GM18868 (cell line): Measurements from ENCODE around the gene RAB31.
"Not testable (repeated sequence)": the region's sequence is repeated elsewhere in the genome, so short reads cannot be mapped to it uniquely, and the experiment has no call there.

Experiments
- ATAC-seq: cut with Tn5 transposase; IDR thresholded peaks from one replicate; pipeline ENCODE4 v1.9.1; 2021; ENCODE audit warnings: mild to moderate bottlenecking, moderate library complexity; ENCODE audit not compliant: unreplicated experiment

The RAB31 gene

GRCh38 chr18:9757827-9758621 is 49.9 kb downstream of the RAB31 start:
- no peak for ATAC-seq

GRCh38 chr18:9758624-9759075 is 50.5 kb downstream of the RAB31 start:
- no peak for ATAC-seq

DNA sequence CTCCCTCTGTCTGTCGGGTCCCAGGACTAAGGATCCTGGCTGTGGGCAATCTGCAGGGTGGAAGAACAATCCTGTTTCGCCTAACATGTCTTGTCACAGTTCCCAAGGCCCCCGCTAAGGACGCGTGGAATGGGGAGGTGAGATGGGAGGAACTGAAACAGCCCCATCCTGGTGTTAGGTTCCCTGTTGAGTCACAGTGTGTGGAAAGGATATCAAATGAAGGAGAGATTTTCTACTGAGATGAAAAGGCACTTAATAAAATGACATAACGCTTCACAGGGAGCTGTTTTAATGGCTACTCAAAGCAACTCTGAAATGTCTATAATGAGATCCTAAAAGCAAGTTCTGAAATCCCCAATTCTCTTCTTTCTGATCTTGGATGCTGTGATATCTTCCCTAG is 52.5 kb downstream of the RAB31 start:
- ATAC-seq, result no peak

DNA sequence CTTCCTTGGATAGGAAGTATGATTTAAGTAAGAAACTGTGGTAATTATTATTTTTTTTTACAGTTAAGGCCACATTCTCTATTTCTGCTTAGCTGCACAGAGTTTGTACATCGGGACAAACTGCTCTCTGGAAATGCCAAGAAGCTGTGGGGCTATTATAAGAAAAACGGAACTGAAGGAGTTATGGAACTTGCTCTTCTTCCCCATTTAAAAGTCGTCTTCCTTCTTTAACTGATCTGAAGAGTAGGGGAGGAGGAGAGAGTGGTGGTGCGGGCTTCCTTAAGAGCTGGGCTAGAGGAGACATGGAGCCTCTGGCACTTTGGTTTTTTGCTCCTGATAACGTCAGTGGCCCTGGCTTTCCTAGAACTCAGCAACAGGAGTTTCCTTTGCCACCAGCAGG is 54.4 kb downstream of the RAB31 start:
- no peak for ATAC-seq

DNA sequence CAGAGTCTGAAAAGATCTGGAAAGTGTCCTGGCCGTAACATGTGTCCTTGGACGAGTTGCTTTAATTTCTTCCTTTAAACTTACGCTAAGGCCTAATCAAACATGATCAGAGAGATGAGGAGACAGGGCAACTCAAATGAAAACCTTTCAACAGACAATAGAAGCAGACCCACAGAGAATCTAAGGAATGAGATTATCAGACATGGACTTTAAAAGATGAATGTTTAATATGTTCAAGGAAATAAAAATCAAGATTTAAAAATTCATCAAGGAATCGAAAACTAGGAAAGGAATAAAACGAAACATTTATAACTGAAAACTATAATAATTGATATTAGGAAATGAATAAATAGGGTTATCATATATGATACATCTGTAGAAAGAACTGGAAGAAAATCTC is 55.1 kb downstream of the RAB31 start:
- no peak for ATAC-seq

DNA sequence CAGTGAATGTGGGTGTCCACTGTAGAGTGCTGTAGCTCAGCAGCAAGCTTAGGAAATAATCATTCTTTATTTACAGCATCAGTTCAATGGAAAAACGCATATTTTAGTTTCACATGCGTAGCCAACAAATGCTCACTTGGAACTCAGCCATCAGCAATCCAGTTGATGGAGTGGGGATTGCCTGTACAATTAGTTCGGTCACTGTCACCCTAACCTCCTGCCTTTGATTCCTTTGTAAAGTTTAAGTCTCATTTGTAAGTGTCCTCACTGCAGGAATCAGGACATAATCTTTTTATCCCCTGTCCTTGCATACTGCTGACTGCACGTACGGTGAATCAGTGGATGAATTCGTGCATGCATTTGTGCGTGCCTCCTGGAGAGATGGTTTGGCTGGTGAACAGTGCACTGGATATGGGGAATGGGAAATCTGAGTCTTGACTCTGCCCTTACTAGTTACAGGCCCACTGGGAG is 55.9 kb downstream of the RAB31 start:
- ATAC-seq, result no peak

GRCh38 chr18:9765501-9765900 is 57.4 kb downstream of the RAB31 start:
- ATAC-seq, result no peak

- ATAC-seq, result no peak
Observed at GRCh38 chr18:9766076-9766481, 58.0 kb downstream of the RAB31 start.

GRCh38 chr18:9766740-9767139 is 58.6 kb downstream of the RAB31 start:
- ATAC-seq, result no peak

GRCh38 chr18:9768071-9768691 is 60.1 kb downstream of the RAB31 start:
- not testable (repeated sequence) for ATAC-seq

DNA sequence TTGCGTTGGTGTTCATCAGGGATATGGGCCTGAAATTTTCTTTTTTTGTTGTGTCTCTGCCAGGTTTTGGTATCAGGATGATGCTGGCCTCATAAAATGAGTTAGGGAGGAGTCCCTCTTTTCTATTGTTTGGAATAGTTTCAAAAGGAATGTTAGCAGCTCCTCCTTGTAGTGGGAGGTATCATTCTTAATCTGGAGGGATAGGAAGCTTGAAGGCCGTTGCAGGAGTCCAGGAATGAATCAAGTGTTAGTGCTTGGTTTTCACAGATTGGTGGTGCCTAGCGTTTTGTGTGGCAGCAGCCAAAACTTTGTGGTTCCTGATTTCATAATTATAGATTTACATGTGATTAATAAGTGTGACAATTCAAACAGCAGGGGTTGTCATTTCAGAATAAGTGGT is 62.0 kb downstream of the RAB31 start:
- ATAC-seq, result not testable (repeated sequence)

- ATAC-seq, result peak; percentile 74
Observed at GRCh38 chr18:9771261-9771976, 63.3 kb downstream of the RAB31 start.

DNA sequence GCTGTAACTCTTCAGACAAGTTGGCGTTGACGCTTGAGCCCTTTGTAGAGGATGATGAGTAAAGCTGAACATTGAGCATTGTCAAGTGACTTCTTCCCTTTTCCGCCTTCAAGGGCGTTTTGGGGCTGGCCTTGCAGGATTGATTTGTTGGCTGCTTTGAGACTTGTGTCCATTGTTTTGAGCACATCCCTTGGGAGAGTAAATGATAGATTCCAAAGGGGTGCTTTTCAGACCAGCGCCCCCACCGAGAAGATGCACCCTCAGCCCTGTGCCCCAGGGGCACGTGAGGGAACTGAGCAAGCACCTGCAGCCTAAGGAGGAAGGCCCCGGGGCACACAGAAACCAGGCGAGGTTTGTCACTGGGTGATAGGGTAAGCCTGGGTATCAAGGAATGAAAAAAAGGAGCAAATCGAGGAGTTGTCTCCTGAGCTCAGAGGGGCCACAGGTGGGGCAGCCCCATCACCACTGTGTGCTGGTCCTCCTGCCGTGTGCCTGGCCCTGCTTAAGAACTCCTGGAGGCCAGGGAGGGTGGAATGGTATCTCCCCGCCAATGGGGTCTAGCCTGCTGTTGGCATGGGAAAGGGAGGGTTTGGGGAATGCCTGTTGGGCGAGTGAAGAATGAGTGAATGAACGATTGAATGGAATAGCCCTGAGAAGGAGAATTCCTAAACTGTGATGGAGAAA is 64.0 kb downstream of the RAB31 start:
- ATAC-seq, result no peak

DNA sequence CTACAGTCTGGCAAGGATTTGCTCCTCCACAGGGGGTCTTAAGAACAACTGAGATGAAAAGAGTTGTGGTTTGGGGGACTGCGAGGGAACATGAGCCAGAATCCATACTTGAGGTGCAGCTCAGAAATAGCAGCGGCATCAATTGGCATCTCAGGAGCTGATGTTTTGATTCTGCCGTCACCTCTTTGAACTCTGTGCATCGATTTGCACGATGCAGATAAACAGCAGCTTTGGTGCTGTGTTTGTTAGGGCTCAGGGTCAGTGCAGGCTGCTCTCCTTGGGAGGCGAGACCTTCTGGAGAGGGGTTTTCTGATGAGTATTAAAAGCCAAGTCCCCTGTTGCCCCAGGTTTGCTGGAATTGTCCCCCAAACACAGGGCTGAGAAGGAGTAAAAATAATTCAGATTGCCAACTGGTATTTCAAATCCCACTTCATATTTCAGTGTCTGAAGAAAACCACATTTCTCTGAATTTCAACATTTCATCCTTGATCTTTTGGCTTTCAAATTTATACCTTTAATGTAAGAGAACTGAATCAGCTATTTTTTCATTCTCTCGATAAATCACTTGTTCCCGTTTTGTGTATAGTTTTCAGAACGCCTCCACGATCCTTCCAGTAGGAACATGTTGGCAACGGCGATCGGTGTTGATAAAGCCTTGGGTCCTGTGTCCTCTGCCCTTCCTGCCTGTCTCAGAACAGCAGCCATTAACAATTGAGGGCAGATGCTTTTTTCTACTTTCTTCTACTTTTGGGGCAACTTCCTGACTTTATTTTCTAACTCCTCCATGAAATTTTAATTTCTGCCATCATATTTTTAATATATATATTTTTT is 65.0 kb downstream of the RAB31 start:
- ATAC-seq, result no peak

DNA sequence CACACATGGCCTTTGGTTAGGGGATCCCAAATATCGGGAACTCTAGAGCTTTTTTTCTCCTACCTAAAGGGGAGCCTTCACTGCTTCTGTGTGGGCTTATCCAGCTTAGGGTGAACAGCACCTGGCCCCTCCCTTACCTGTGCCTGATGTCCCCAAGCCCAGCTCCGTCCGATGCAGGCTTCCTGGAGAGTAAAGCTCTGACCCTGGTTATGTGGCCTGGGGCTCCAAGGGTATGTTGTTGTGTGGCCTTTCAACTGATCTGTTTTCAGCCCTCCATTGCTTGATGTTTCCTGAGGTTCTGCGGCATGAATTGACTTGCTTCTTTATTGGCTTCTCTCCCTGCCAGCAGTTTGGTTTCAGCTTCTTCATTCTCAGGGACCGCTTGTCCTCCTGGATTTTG is 66.0 kb downstream of the RAB31 start:
- ATAC-seq, result no peak

- no peak for ATAC-seq
Observed at GRCh38 chr18:9775178-9775577, 67.1 kb downstream of the RAB31 start.

- ATAC-seq, result no peak
Observed at GRCh38 chr18:9779630-9780029, 71.5 kb downstream of the RAB31 start.

- no peak for ATAC-seq
Observed at GRCh38 chr18:9782073-9782857, 74.2 kb downstream of the RAB31 start.

GRCh38 chr18:9786631-9787030 is 78.5 kb downstream of the RAB31 start:
- no peak for ATAC-seq
